Colonic mucosa (tissue), 4 donors: ENCODE measurements around the gene SARDH. TPM values are rescaled to one million over a fixed set of nuclear protein-coding genes. Genes with fewer than 3 reads are reported as not detected.
A peak's percentile ranks its signal among the peaks of the same experiment; 100 is the strongest.
"Not testable (repeated sequence)": the region's sequence is repeated elsewhere in the genome, so short reads cannot be mapped to it uniquely, and the experiment has no call there.

Source experiments
- DNase-seq: peaks from one replicate; pipeline ENCODE4 v3.0.0-alpha.2; 2020
- H3K27ac ChIP-seq: fragments of 200-600 bp; one replicate; pipeline ENCODE4 v1.8.0; 2021
- H3K27me3 ChIP-seq: fragments of 200-600 bp; one replicate; pipeline ENCODE4 v1.8.0; 2021
- H3K36me3 ChIP-seq: fragments of 200-600 bp; one replicate; pipeline ENCODE4 v1.8.0; 2021
- H3K4me1 ChIP-seq: fragments of 200-600 bp; one replicate; pipeline ENCODE4 v1.8.0; 2021; ENCODE audit warnings: mild to moderate bottlenecking
- H3K4me3 ChIP-seq: fragments of 200-600 bp; one replicate; pipeline ENCODE4 v1.8.0; 2021
- H3K9ac ChIP-seq, 2 donors: one replicate each; pipeline ENCODE4 v1.7.0; 2013; ENCODE audit warnings: control low read depth in 2 of 2, low read depth in 2 of 2, low read length in 2 of 2
- H3K9me3 ChIP-seq: fragments of 200-600 bp; one replicate; pipeline ENCODE4 v1.8.0; 2021
- intact Hi-C: fragments of 100-400 bp; cut with DNase I; formaldehyde crosslinking; loops from one replicate; pipeline ENCODE4 v1.14.1; 2022
- total RNA-seq, 2 donors: library from RNA; stranded (reverse); fragmentation: NEBNext Ultra II Directional in 1 of 2; extraction: Animal tissue kit (Norgen Biotek cat#: 25700) in 1 of 2; gene quantifications; one replicate each; pipeline ENCODE4 v1.2.1, GENCODE V29; 2021
- TF ChIP-seq, protein P1 (sequence below): fragments of 200-600 bp; IDR thresholded peaks from one replicate; pipeline ENCODE4 v1.8.0; 2022; ENCODE audit warnings: antibody characterized with exemption, mild to moderate bottlenecking
- donor health status: healthy.
- donor health status: DM: no; HTN: no; CAD: no.
- donor health status: DM: no; HTN: no; CAD: no.

Gene SARDH
- total RNA-seq, 2 donors from 2014 or later, result 0.66 to 1.3 TPM

DNA sequence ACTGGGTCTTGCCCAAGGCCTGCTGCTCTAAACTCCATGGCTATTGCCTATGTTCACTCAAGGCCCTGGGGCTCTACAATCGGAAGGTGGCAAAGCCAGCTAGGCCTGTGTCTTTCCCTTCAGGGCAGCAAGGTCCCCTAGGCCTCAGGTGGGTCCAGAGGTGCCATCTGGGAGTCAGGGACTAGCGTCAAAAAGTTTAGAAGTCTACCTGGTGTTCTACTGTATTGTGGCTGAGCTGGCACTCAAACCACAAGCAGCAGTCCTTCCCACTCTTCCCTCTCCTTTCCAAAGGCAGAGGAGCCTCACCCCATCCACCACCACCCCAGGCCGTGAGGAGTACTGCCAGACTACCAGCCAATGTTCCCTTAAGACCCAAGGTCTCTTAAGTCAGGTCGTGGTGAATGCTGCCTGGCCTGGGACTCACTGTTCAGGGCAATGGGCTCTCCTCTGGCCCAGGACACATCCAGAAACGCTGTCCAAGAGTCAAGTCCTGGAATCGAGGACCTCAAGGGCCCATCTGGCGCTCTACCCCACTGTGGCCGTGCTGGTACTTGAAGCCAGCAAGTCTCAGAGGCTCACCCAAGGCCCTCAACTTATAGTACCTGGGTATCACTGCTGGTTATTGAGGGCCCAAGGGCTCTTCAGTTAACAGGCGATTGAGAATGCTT lies 13.0 kb upstream of the SARDH start:
- Histone ChIP-seq H3K4me1 (no peaks in the 10 kb centered on the region), H3K4me3 (no peak overlapping the region)

DNA sequence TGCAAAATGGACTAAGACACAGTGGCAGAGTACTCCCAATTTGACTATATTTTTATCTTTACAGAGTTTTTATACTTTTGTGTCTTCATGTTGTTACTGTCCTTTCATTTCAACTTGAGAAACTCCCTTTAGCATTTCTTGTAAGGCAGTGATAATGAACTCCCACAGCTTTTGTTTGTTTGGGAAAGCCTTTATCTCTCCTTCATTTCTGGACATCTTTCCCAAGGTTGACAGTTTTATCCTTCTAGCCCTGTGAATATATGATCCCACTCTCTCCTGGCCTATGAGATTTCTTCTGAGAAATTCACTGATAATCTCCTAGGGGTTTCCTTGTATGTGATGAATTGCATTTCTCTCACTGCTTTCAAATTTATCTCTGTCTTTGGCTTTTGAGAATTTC lies 9.2 kb upstream of the SARDH start:
- no peak overlapping the region for H3K9ac ChIP-seq
- no peak for DNase-seq
- no peaks in the 10 kb centered on the region for H3K9me3 ChIP-seq
- H3K4me1 ChIP-seq, result no peaks in the 10 kb centered on the region
- TF ChIP-seq, protein P1, sequence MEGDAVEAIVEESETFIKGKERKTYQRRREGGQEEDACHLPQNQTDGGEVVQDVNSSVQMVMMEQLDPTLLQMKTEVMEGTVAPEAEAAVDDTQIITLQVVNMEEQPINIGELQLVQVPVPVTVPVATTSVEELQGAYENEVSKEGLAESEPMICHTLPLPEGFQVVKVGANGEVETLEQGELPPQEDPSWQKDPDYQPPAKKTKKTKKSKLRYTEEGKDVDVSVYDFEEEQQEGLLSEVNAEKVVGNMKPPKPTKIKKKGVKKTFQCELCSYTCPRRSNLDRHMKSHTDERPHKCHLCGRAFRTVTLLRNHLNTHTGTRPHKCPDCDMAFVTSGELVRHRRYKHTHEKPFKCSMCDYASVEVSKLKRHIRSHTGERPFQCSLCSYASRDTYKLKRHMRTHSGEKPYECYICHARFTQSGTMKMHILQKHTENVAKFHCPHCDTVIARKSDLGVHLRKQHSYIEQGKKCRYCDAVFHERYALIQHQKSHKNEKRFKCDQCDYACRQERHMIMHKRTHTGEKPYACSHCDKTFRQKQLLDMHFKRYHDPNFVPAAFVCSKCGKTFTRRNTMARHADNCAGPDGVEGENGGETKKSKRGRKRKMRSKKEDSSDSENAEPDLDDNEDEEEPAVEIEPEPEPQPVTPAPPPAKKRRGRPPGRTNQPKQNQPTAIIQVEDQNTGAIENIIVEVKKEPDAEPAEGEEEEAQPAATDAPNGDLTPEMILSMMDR, result no peak
- no peaks in the 10 kb centered on the region for H3K27me3 ChIP-seq
- no peaks in the 10 kb centered on the region for H3K36me3 ChIP-seq
- H3K27ac ChIP-seq, result no peak overlapping the region
- intact Hi-C loops, result no loop called here
- no peak overlapping the region for H3K4me3 ChIP-seq

More for the DNA sequence above, 13.0 kb upstream of the SARDH start:
- no peak overlapping the region for H3K27ac ChIP-seq
- H3K36me3 ChIP-seq, result no peaks in the 10 kb centered on the region
- intact Hi-C loops, result no loop called here
- H3K9ac ChIP-seq, result no peak overlapping the region
- no peak for DNase-seq
- H3K27me3 ChIP-seq, result no peaks in the 10 kb centered on the region
- no peaks in the 10 kb centered on the region for H3K9me3 ChIP-seq
- TF ChIP-seq, protein P1, result no peak

DNA sequence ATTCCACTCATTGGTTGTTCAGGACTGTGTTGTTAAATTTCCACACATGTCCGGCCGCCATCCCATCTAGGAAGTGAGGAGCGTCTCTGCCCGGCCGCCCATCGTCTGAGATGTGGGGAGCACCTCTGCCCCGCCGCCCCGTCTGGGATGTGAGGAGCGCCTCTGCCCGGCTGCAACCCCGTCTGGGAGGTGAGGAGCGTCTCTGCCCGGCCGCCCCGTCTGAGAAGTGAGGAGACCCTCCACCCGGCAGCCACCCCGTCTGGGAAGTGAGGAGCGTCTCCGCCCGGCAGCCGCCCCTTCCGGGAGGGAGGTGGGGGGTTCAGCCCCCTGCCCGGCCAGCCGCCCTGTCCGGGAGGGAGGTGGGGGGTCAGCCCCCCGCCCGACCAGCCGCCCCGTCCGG lies 6.4 kb upstream of the SARDH start:
- H3K36me3 ChIP-seq, H3K4me3 ChIP-seq, H3K27ac ChIP-seq, H3K9me3 ChIP-seq, H3K27me3 ChIP-seq, H3K4me1 ChIP-seq, intact Hi-C loops, DNase-seq, H3K9ac ChIP-seq: not testable (repeated sequence)

DNA sequence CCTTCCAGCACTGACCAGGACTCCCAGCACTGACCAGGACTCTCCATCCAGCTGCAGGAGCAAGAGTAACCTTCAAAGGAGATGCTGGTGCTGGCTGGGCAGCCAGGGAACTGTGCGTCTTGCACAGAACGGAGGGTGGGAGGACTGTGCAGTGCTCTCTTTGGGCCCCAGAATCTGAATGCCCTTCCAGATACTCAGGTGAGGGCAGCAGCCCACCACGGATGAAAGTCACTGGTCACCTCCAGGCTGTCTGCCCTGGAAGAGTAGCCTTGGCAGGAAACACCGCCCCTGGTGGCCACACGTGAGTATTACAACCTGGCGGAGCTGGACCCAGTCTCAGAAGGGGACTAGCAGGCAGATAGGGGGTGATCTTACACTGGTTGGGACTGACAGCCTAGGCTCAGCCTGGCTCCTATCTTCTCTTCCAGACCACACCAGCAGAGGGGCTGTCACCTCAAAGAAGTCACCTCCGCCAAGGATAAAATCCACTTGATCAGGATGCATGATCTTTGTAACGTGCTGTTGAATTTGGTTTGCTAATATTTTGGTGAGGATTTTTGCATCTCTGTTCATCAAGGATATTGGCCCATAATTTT lies 4.8 kb upstream of the SARDH start:
- Histone ChIP-seq H3K4me3 (no peak overlapping the region), H3K9me3 (no peaks in the 10 kb centered on the region), H3K4me1 (peaks cover 6% of the 10 kb centered on the region), H3K27ac (no peak overlapping the region), H3K9ac (no peak overlapping the region), H3K36me3 (no peaks in the 10 kb centered on the region), H3K27me3 (no peaks in the 10 kb centered on the region)
- peak; percentile 77 for DNase-seq
- intact Hi-C loops, result no loop called here
- TF ChIP-seq, protein P1, result peak; percentile 100

DNA sequence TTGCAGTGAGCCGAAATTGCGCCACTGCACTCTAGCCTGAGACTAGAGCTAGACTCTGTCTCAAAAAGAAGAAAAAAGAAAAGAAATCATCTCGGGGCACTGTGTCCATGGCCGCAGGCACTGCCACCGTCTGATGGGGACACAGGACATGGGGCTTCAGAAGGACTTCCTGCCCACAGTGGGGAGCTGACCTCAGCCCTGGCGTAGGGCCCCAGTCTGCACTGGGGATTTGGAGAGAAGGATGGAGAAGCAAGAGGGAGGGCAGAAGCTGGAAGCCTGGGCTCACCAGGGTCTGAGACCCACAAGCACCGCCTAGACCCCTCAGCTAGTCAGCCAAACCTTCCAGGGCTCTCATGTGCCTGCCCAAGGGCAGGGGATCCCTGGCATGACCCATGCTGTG lies 4.1 kb upstream of the SARDH start:
- Histone ChIP-seq H3K9ac (no peak overlapping the region), H3K4me3 (no peak overlapping the region), H3K27ac (no peak overlapping the region), H3K4me1 (peaks cover 6% of the 10 kb centered on the region), H3K36me3 (no peaks in the 10 kb centered on the region), H3K27me3 (no peaks in the 10 kb centered on the region), H3K9me3 (no peaks in the 10 kb centered on the region)
- intact Hi-C loops, result no loop called here
- TF ChIP-seq, protein P1, result no peak
- no peak for DNase-seq

DNA sequence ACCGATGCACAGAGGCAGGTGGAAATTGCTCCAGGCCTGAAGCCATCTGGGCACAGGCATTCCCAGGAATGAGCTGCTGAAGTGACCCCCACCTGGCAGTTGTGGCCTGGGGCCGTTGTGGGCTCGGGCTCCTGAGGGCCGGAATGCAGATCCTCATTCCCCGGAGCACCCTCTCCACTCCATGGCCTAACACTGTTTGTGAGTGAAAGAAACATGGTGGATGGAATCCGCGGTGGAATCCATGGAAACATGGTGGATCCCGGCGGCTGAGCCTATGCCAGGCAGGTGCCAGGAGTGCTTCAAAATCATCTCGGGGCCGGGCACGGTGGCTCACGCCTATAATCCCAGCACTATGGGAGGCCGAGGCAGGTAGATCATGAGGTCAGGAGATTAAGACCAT lies 3.6 kb upstream of the SARDH start:
- no peak overlapping the region for H3K9ac ChIP-seq
- DNase-seq, result no peak
- H3K4me3 ChIP-seq, result no peak overlapping the region
- no peaks in the 10 kb centered on the region for H3K36me3 ChIP-seq
- intact Hi-C loops, result no loop called here
- no peak overlapping the region for H3K27ac ChIP-seq
- TF ChIP-seq, protein P1, result no peak
- peaks cover 6% of the 10 kb centered on the region for H3K4me1 ChIP-seq
- H3K9me3 ChIP-seq, result no peaks in the 10 kb centered on the region
- H3K27me3 ChIP-seq, result no peaks in the 10 kb centered on the region
